NCI-H1417 treated with DMSO at 0.1 percent for 48 hours (cell line): ENCODE measurements around the gene DLK1.

Source experiments
- DNase-seq: peaks from one replicate; lab custom pipeline; 2025; lab: John Stamatoyannopoulos, UW

Gene DLK1

GRCh38 chr14:100693877-100694578, 32.7 kb upstream of the DLK1 start:
- DNase-seq, result no peak

- DNase-seq, result no peak
Measured at GRCh38 chr14:100694579-100695422, 31.9 kb upstream of the DLK1 start.

DNA sequence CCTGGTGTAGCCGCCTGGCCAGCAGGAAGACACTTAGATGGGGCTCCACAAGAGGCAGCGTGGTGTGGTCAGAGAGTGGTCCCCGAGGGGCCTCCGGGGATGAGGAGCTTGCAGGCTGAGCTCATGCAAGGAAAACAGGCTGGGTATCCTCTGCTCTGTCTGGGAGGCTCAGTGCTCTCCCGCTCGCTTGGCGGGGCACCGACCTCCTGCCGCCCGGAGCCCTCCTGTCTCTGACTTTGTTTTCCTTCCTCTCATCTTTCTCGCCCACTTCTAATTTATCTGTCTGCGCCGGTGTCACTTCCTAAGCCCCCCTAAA, 31.3 kb upstream of the DLK1 start:
- DNase-seq, result no peak

DNA sequence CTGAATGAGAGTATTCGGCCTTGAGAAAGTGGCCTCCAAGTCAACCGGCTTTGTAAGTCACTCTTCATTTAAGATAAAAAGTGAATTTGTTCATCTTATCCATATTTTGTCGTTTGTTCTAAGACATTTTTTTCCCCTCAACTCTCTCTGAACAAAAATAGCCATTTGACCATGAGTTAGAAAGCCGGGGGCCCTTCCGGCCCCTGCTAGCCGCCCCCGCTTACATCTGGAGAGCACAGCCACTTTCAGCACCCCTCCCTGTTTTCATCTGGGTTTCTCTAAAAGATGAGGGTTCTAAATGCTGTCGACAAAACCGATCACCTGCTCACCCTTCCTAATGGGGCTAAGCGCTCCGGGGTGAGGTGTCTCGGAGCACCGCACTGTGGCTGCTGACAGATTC, 30.7 kb upstream of the DLK1 start:
- no peak for DNase-seq

- no peak for DNase-seq
Measured at GRCh38 chr14:100696590-100696989, 30.1 kb upstream of the DLK1 start.

GRCh38 chr14:100698066-100698465, 28.6 kb upstream of the DLK1 start:
- DNase-seq, result no peak

- no peak for DNase-seq
Measured at GRCh38 chr14:100698666-100699448, 27.8 kb upstream of the DLK1 start.

- DNase-seq, result no peak
Measured at GRCh38 chr14:100701314-100701713, 25.4 kb upstream of the DLK1 start.

GRCh38 chr14:100702590-100702989, 24.1 kb upstream of the DLK1 start:
- no peak for DNase-seq

GRCh38 chr14:100703386-100704220, 23.1 kb upstream of the DLK1 start:
- no peak for DNase-seq

- DNase-seq, result no peak
Measured at GRCh38 chr14:100706200-100706599, 20.5 kb upstream of the DLK1 start.

GRCh38 chr14:100706860-100707259, 19.8 kb upstream of the DLK1 start:
- DNase-seq, result no peak

- DNase-seq, result no peak
Measured at GRCh38 chr14:100708425-100709288, 18.0 kb upstream of the DLK1 start.

GRCh38 chr14:100709289-100710284, 17.1 kb upstream of the DLK1 start:
- no peak for DNase-seq

DNA sequence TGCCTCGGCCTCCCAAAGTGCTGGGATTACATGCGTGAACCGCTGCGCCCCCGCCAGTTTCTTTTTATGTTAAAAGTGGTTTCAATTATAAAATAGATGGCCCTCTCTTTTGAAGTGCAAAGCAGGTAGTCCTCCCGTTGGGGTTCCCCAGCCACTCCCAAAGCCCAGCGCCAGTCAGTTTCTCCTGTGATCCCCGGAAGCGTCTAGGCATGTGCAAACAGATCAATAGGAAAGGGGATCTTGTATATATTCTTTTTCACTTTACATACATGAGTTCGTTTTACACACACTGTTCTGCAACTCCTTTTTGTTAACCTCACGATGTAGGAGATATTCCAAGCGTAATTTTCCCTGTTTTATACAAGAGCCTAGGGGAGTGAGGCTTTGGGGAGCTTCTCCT, 16.3 kb upstream of the DLK1 start:
- DNase-seq, result no peak

- DNase-seq, result no peak
Measured at GRCh38 chr14:100710826-100711462, 15.7 kb upstream of the DLK1 start.

GRCh38 chr14:100711493-100711892, 15.2 kb upstream of the DLK1 start:
- DNase-seq, result no peak

- DNase-seq, result no peak
Measured at GRCh38 chr14:100712490-100712889, 14.2 kb upstream of the DLK1 start.

DNA sequence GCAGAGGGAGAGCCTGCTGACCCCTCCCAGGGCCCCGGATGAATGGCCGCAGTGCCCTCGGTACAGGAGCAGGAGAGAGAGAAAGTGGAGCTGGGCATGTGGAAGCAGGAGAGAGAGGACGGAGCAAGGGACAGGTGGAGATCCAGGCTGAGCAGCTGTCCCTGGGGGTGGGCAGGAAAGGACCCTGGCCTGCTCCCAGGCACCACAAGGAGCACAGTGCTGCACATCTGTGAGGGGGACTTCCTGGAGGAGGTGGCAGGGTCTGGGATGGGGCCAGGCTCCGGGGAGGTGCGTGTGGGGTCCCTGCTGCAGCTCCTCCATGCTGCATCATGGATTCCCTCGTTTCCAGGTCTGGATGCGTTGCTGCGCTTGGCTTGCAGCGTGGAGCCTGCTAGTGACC, 13.0 kb upstream of the DLK1 start:
- DNase-seq, result no peak
